ENCODE data around the gene PYGM. TPM values are rescaled to one million over a fixed set of nuclear protein-coding genes. Genes with fewer than 3 reads are reported as not detected.

PYGM gene
- total RNA-seq, 1 experiment from 2014 or later: 3.6 TPM

GRCh38 chr11:64711138-64711955 lies 48.4 kb downstream of the PYGM start:
- Histone ChIP-seq H3K18ac (ENCODE audit: insufficient read length, low read depth, low read length) (no peak overlapping the region), H2BK12ac (ENCODE audit: insufficient read length, low read depth, low read length) (no peak overlapping the region), H4K8ac (replicated peaks; ENCODE audit: insufficient read length, low read depth, low read length) (no peak overlapping the region), H3K9me3 (ENCODE audit: control insufficient read depth, low read depth, low read length) (no peaks in the 10 kb centered on the region), H3T11ph (ENCODE audit: low read length) (no peak overlapping the region), H4K20me1 (ENCODE audit: control insufficient read depth, insufficient read depth, insufficient read length) (no peaks in the 10 kb centered on the region), H3K4me1 (ENCODE audit: insufficient read depth, low read length) (peaks cover 11% of the 10 kb centered on the region; the same call in 1 of the 2 replicates), H3K4ac (ENCODE audit: low read depth, low read length) (no peak overlapping the region), H3K23ac (ENCODE audit: insufficient read length, low read depth, low read length) (no peak overlapping the region), H3K79me2 (ENCODE audit: insufficient read depth, low read length) (no peaks in the 10 kb centered on the region), H2BK120ac (ENCODE audit: low read depth, low read length, poor library complexity, severe bottlenecking) (no peak overlapping the region), H2AK5ac (ENCODE audit: insufficient read length, low read length) (no peak overlapping the region), H3K56ac (ENCODE audit: insufficient read length, low read depth, low read length) (no peak overlapping the region), H3K4me2 (ENCODE audit: insufficient read depth, insufficient read length, low read length) (peak overlapping the region; percentile 20), H2BK5ac (ENCODE audit: insufficient read length, low read length) (no peak overlapping the region), H3K27ac (ENCODE audit: insufficient read length, low read depth, low read length) (no peak overlapping the region), H3K79me1 (ENCODE audit: insufficient read depth, low read depth, low read length, poor library complexity, severe bottlenecking) (no peaks in the 10 kb centered on the region), H2AFZ (ENCODE audit: low read length) (no peak overlapping the region), H3K9ac (ENCODE audit: extremely low read depth, insufficient read length, low read length) (no peak overlapping the region), H4K5ac (ENCODE audit: insufficient read length, low read depth, low read length) (no peak overlapping the region), H3K27me3 (ENCODE audit: insufficient read depth, low read length) (peaks cover 9% of the 10 kb centered on the region; the same call in 1 of the 2 replicates), H3K14ac (ENCODE audit: insufficient read depth, low read length) (no peak overlapping the region), H2BK20ac (ENCODE audit: low read depth, low read length, poor library complexity, severe bottlenecking) (no peak overlapping the region), H3K23me2 (ENCODE audit: insufficient read length, low read depth, low read length, poor library complexity, severe bottlenecking) (peaks cover 6% of the 10 kb centered on the region), H4K91ac (ENCODE audit: insufficient read length, low read depth, low read length) (no peak overlapping the region), H2BK15ac (ENCODE audit: low read depth, low read length) (no peak overlapping the region)
- H3K4me3 Mint-ChIP-seq: peak overlapping the region; percentile 35 to 79
- H3K36me3 Mint-ChIP-seq (ENCODE audit: insufficient read depth in 1 of 3, low read depth in 3 of 3): no peaks in the 10 kb centered on the region
- H3K4me1 Mint-ChIP-seq: peaks cover 25 to 57% of the 10 kb centered on the region in 2 experiments
- WGBS (ENCODE audit: extremely low coverage, insufficient read length, low lambda C conversion rate): no CpG with 5 or more reads among the region's 46 CpGs
- H3K27ac Mint-ChIP-seq: no peak overlapping the region
- TF ChIP-seq, protein P1, sequence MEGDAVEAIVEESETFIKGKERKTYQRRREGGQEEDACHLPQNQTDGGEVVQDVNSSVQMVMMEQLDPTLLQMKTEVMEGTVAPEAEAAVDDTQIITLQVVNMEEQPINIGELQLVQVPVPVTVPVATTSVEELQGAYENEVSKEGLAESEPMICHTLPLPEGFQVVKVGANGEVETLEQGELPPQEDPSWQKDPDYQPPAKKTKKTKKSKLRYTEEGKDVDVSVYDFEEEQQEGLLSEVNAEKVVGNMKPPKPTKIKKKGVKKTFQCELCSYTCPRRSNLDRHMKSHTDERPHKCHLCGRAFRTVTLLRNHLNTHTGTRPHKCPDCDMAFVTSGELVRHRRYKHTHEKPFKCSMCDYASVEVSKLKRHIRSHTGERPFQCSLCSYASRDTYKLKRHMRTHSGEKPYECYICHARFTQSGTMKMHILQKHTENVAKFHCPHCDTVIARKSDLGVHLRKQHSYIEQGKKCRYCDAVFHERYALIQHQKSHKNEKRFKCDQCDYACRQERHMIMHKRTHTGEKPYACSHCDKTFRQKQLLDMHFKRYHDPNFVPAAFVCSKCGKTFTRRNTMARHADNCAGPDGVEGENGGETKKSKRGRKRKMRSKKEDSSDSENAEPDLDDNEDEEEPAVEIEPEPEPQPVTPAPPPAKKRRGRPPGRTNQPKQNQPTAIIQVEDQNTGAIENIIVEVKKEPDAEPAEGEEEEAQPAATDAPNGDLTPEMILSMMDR (conservative IDR thresholded peaks at IDR 0.05): no peak
- H3K9me3 Mint-ChIP-seq: no peaks in the 10 kb centered on the region; a peak in 2 of 5 replicates
- peak; percentile 89 for DNase-seq
- peaks cover 77% of the 10 kb centered on the region for H3K27me3 Mint-ChIP-seq (ENCODE audit: low read depth)

Data from H9 (cell line).